ENCODE results near the gene FDX2.

The FDX2 gene

DNA sequence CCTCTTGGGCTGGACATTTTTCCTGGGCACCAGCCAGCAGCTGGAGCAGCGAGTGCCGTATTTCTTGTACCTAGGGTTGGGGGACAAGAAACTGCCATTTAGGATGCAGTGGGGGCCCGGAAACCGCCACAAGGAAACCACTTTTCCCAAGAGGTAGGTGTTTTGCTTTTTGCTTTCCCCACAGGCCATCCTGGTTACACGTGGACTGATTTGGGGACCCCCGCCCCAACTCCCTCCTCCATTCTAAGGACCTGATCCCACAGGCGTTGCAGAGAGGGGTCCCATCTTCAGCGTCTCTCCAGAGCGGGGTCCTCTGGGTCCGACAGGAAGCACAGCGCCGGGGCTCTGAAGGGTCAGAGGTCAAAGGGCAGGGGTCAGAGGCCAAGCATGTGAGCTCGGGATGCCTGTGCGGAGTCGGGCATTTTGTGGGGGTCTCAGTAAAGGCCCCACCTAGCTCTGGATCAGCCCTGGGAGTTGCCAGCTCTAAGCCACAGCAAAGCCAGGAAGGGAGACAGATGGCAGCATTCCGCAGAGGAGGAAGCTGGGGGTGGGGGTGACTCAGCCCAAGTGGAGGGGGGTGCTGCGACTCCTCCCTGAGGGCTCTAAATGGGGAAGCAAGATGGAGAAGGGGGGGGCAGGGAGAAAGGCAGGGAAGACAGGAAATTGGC lies 10.5 kb downstream of the FDX2 start:
- Histone ChIP-seq H3K27me3 (ENCODE audit: control insufficient read depth in 1 of 2, insufficient read depth in 1 of 2, low read length in 2 of 2) (peaks cover 0 to under 1% of the 10 kb centered on the region in 2 experiments), H3K4me1 (ENCODE audit: control insufficient read depth, insufficient read depth, low read depth, low read length) (no peaks in the 10 kb centered on the region), H2BK5ac (ENCODE audit: low read depth, low read length, poor library complexity, severe bottlenecking) (no peak overlapping the region), H4K8ac (ENCODE audit: low read length) (no peak overlapping the region), H3K9ac (ENCODE audit: low read length) (no peak overlapping the region), H3K36me3 (ENCODE audit: control insufficient read depth in 1 of 2, insufficient read depth in 2 of 2, low read depth in 1 of 2, low read length in 2 of 2) (peaks cover 6 to 34% of the 10 kb centered on the region in 2 experiments), H3K4me2 (ENCODE audit: low read length, poor library complexity, severe bottlenecking) (no peak overlapping the region), H2AK5ac (ENCODE audit: low read length, severe bottlenecking) (no peak overlapping the region), H2BK120ac (ENCODE audit: low read depth, low read length) (no peak overlapping the region), H3K14ac (ENCODE audit: low read length in 2 of 2) (no peak overlapping the region), H3K18ac (ENCODE audit: low read depth in 1 of 2, low read length in 2 of 2) (no peak overlapping the region), H3K23ac (ENCODE audit: low read length in 2 of 2) (no peak overlapping the region), H3K27ac (ENCODE audit: low read length, poor library complexity, severe bottlenecking) (no peak overlapping the region), H3K4ac (ENCODE audit: low read depth in 1 of 2, low read length in 2 of 2) (no peak overlapping the region), H3K4me3 (ENCODE audit: insufficient read depth in 1 of 2, low read depth in 1 of 2, low read length in 2 of 2) (no peak overlapping the region), H2AFZ (ENCODE audit: low read depth, low read length) (no peak overlapping the region), H3K79me1 (replicated peaks; ENCODE audit: low read length, poor library complexity, severe bottlenecking) (no peaks in the 10 kb centered on the region), H3K9me3 (ENCODE audit: control insufficient read depth, low read length) (no peaks in the 10 kb centered on the region), H4K91ac (ENCODE audit: low read length) (no peak overlapping the region), H2BK12ac (ENCODE audit: low read length in 2 of 2) (no peak overlapping the region), H2BK15ac (ENCODE audit: low read depth, poor library complexity, severe bottlenecking) (peak overlapping the region; percentile 37)
- DNase-seq = no peak
- 86% methylated on average over 17 of the region's 17 CpGs for WGBS

DNA sequence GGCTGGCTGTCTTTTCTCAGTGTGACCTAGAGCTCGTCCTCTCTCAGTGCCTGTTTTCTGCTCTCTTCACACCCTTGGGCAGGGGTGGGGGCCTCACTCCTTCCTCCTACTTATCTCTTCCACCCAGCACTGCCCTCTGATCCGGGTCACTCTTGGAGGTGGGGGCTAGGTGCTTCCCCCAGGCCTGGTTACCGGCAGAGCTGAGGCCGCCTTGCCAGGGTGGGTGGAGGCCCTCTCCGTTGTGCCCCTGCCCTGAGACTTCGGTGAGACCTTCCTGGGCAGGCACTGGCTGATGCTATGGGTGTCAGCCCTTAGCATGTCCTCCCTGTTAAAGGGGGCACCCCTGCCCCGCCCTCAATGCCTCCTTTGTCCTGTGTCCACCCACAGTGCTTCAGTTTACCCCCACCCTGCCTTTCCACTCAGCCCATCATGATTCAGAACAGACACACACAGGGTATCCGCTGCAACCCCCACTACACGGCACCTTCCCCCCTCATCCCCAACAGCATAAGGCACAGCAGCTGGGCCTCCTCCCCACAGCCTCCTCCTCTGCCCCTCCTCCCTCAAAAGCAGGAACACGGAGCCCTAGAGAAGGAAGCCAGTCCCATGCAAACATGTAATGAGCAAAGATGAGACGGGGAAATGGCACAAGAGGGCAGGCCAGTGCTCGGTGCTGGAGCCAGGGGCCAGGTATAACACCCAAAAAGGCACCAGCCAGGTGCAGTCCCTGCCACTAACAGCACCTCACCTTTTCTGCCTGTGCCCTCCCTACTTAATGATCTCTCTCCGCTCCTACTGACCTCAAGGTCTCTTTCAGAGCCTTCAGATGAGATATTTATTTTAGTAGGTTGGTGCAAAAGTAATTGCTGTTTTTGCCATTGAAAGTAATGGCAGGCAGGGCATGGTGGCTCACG lies 16.0 kb downstream of the FDX2 start:
- Histone ChIP-seq H3K4me3 (ENCODE audit: insufficient read depth in 1 of 2, low read depth in 1 of 2, low read length in 2 of 2) (no peak overlapping the region), H3K27ac (ENCODE audit: low read length, poor library complexity, severe bottlenecking) (no peak overlapping the region), H3K4me1 (ENCODE audit: control insufficient read depth, insufficient read depth, low read depth, low read length) (peaks cover 14% of the 10 kb centered on the region), H4K8ac (ENCODE audit: low read length) (no peak overlapping the region), H3K4me2 (ENCODE audit: low read length, poor library complexity, severe bottlenecking) (no peak overlapping the region), H2AFZ (ENCODE audit: low read depth, low read length) (no peak overlapping the region), H2BK15ac (ENCODE audit: low read depth, poor library complexity, severe bottlenecking) (no peak overlapping the region), H3K9ac (ENCODE audit: low read length) (no peak overlapping the region), H3K36me3 (ENCODE audit: control insufficient read depth in 1 of 2, insufficient read depth in 2 of 2, low read depth in 1 of 2, low read length in 2 of 2) (peaks cover 0 to 9% of the 10 kb centered on the region in 2 experiments), H3K9me3 (ENCODE audit: control insufficient read depth, low read length) (no peaks in the 10 kb centered on the region), H2BK120ac (ENCODE audit: low read depth, low read length) (no peak overlapping the region), H2BK12ac (ENCODE audit: low read length in 2 of 2) (no peak overlapping the region), H3K18ac (ENCODE audit: low read depth in 1 of 2, low read length in 2 of 2) (no peak overlapping the region), H3K79me1 (replicated peaks; ENCODE audit: low read length, poor library complexity, severe bottlenecking) (no peaks in the 10 kb centered on the region), H4K91ac (ENCODE audit: low read length) (no peak overlapping the region), H2BK5ac (ENCODE audit: low read depth, low read length, poor library complexity, severe bottlenecking) (no peak overlapping the region), H3K4ac (ENCODE audit: low read depth in 1 of 2, low read length in 2 of 2) (no peak overlapping the region), H3K27me3 (ENCODE audit: control insufficient read depth in 1 of 2, insufficient read depth in 1 of 2, low read length in 2 of 2) (peaks cover 20 to 36% of the 10 kb centered on the region in 2 experiments), H2AK5ac (ENCODE audit: low read length, severe bottlenecking) (no peak overlapping the region), H3K14ac (ENCODE audit: low read length in 2 of 2) (no peak overlapping the region), H3K23ac (ENCODE audit: low read length in 2 of 2) (no peak overlapping the region)
- 67% methylated on average over 13 of the region's 14 CpGs for WGBS
- no peak for DNase-seq

- Histone ChIP-seq H3K18ac (ENCODE audit: low read depth in 1 of 2, low read length in 2 of 2) (no peak overlapping the region), H3K4me1 (ENCODE audit: control insufficient read depth, insufficient read depth, low read depth, low read length) (peaks cover 35% of the 10 kb centered on the region), H3K14ac (ENCODE audit: low read length in 2 of 2) (no peak overlapping the region), H3K9me3 (ENCODE audit: control insufficient read depth, low read length) (peaks cover 4% of the 10 kb centered on the region), H3K79me1 (replicated peaks; ENCODE audit: low read length, poor library complexity, severe bottlenecking) (no peaks in the 10 kb centered on the region), H3K27me3 (ENCODE audit: control insufficient read depth in 1 of 2, insufficient read depth in 1 of 2, low read length in 2 of 2) (peaks cover 57 to 72% of the 10 kb centered on the region in 2 experiments), H3K27ac (ENCODE audit: low read length, poor library complexity, severe bottlenecking) (no peak overlapping the region), H4K91ac (ENCODE audit: low read length) (no peak overlapping the region), H2BK5ac (ENCODE audit: low read depth, low read length, poor library complexity, severe bottlenecking) (no peak overlapping the region), H2BK12ac (ENCODE audit: low read length in 2 of 2) (no peak overlapping the region), H3K9ac (ENCODE audit: low read length) (no peak overlapping the region), H3K4ac (ENCODE audit: low read depth in 1 of 2, low read length in 2 of 2) (no peak overlapping the region), H3K4me3 (ENCODE audit: insufficient read depth in 1 of 2, low read depth in 1 of 2, low read length in 2 of 2) (no peak overlapping the region), H4K8ac (ENCODE audit: low read length) (no peak overlapping the region), H3K23ac (ENCODE audit: low read length in 2 of 2) (no peak overlapping the region), H3K4me2 (ENCODE audit: low read length, poor library complexity, severe bottlenecking) (peak overlapping the region; percentile 55), H2AK5ac (ENCODE audit: low read length, severe bottlenecking) (no peak overlapping the region), H2BK120ac (ENCODE audit: low read depth, low read length) (no peak overlapping the region), H2AFZ (ENCODE audit: low read depth, low read length) (peak overlapping the region; percentile 39), H2BK15ac (ENCODE audit: low read depth, poor library complexity, severe bottlenecking) (peak overlapping the region; percentile 60), H3K36me3 (ENCODE audit: control insufficient read depth in 1 of 2, insufficient read depth in 2 of 2, low read depth in 1 of 2, low read length in 2 of 2) (peaks cover 0 to 3% of the 10 kb centered on the region in 2 experiments)
- DNase-seq = no peak
- WGBS = 6% methylated on average over 52 of the region's 58 CpGs
Measured at GRCh38 chr19:10295847-10296591, 19.8 kb downstream of the FDX2 start.

Measured in mesenchymal stem cell (in vitro differentiated cells and primary cell).